HUES48 (cell line): ENCODE results near the gene HOXB3.
A peak's percentile ranks its signal among the peaks of the same experiment; 100 is the strongest.

ENCODE experiments used
- H3K27ac ChIP-seq: one replicate; pipeline ENCODE4 v1.7.0; 2013; ENCODE audit warnings: low read depth, low read length, inconsistent platforms
- H3K27me3 ChIP-seq: 2 replicates; pipeline ENCODE4 v1.6.1; 2013; ENCODE audit warnings: mild to moderate bottlenecking, low read length; ENCODE audit not compliant: control insufficient read depth, insufficient read depth
- H3K36me3 ChIP-seq: 2 replicates; pipeline ENCODE4 v1.6.1; 2013; ENCODE audit warnings: low read length; ENCODE audit not compliant: control insufficient read depth, insufficient read depth
- H3K4me1 ChIP-seq: 2 replicates; pipeline ENCODE4 v1.6.1; 2013; ENCODE audit warnings: mild to moderate bottlenecking, low read length; ENCODE audit not compliant: control insufficient read depth, insufficient read depth
- H3K4me3 ChIP-seq: 2 replicates; pipeline ENCODE4 v1.5.1; 2013; ENCODE audit warnings: mild to moderate bottlenecking, low read depth, low read length
- H3K9ac ChIP-seq: 2 replicates; pipeline ENCODE4 v1.6.1; 2013; ENCODE audit warnings: mild to moderate bottlenecking, low read depth, low read length, moderate library complexity
- H3K9me3 ChIP-seq: 2 replicates; pipeline ENCODE4 v1.6.1; 2013; ENCODE audit warnings: low read length; ENCODE audit not compliant: control insufficient read depth, insufficient read depth

HOXB3 gene

GRCh38 chr17:48549914-48550501 lies 40.0 kb downstream of the HOXB3 start:
- H3K9me3 ChIP-seq, result no peaks in the 10 kb centered on the region
- H3K27me3 ChIP-seq, result peaks cover 100% of the 10 kb centered on the region
- H3K27ac ChIP-seq, result no peak overlapping the region
- 0 out of 2 replicates have a peak overlapping the region, but pooled peaks have one; percentile 19 for H3K4me3 ChIP-seq
- H3K9ac ChIP-seq, result no peak overlapping the region
- H3K4me1 ChIP-seq, result peaks cover 46% of the 10 kb centered on the region
- no peaks in the 10 kb centered on the region for H3K36me3 ChIP-seq

GRCh38 chr17:48549281-48549630 lies 40.8 kb downstream of the HOXB3 start:
- Histone ChIP-seq H3K27me3 (peaks cover 100% of the 10 kb centered on the region), H3K9me3 (no peaks in the 10 kb centered on the region), H3K9ac (no peak overlapping the region), H3K27ac (no peak overlapping the region), H3K4me1 (peaks cover 42% of the 10 kb centered on the region), H3K4me3 (no peak overlapping the region), H3K36me3 (no peaks in the 10 kb centered on the region)

GRCh38 chr17:48548523-48549280 lies 41.3 kb downstream of the HOXB3 start:
- H3K27ac ChIP-seq, result no peak overlapping the region
- peaks cover 100% of the 10 kb centered on the region for H3K27me3 ChIP-seq
- H3K4me3 ChIP-seq, result no peak overlapping the region
- H3K36me3 ChIP-seq, result no peaks in the 10 kb centered on the region
- no peaks in the 10 kb centered on the region for H3K9me3 ChIP-seq
- H3K9ac ChIP-seq, result no peak overlapping the region
- peaks cover 42% of the 10 kb centered on the region for H3K4me1 ChIP-seq

- H3K27ac ChIP-seq, result no peak overlapping the region
- H3K4me1 ChIP-seq, result peaks cover 43% of the 10 kb centered on the region
- no peaks in the 10 kb centered on the region for H3K36me3 ChIP-seq
- H3K27me3 ChIP-seq, result peaks cover 100% of the 10 kb centered on the region
- H3K9ac ChIP-seq, result no peak overlapping the region
- no peaks in the 10 kb centered on the region for H3K9me3 ChIP-seq
- peak overlapping the region; percentile 36 for H3K4me3 ChIP-seq
Observed at GRCh38 chr17:48547808-48548522, 42.1 kb downstream of the HOXB3 start.

- H3K9ac ChIP-seq, result no peak overlapping the region
- H3K27me3 ChIP-seq, result peaks cover 100% of the 10 kb centered on the region
Observed at GRCh38 chr17:48546924-48547807, 42.9 kb downstream of the HOXB3 start.

GRCh38 chr17:48546137-48546923 lies 43.7 kb downstream of the HOXB3 start:
- no peak overlapping the region for H3K27ac ChIP-seq
- peaks cover 100% of the 10 kb centered on the region for H3K27me3 ChIP-seq
- peaks cover 54% of the 10 kb centered on the region for H3K4me1 ChIP-seq
- no peaks in the 10 kb centered on the region for H3K9me3 ChIP-seq
- no peak overlapping the region for H3K9ac ChIP-seq
- H3K4me3 ChIP-seq, result peak overlapping the region; percentile 5; the same call in 1 of the 2 replicates
- H3K36me3 ChIP-seq, result no peaks in the 10 kb centered on the region

More at GRCh38 chr17:48546924-48547807, 42.9 kb downstream of the HOXB3 start:
- H3K4me1 ChIP-seq, result peaks cover 50% of the 10 kb centered on the region
- H3K36me3 ChIP-seq, result no peaks in the 10 kb centered on the region
- H3K4me3 ChIP-seq, result peak overlapping the region; percentile 16; the same call in 1 of the 2 replicates
- H3K27ac ChIP-seq, result no peak overlapping the region
- no peaks in the 10 kb centered on the region for H3K9me3 ChIP-seq

DNA sequence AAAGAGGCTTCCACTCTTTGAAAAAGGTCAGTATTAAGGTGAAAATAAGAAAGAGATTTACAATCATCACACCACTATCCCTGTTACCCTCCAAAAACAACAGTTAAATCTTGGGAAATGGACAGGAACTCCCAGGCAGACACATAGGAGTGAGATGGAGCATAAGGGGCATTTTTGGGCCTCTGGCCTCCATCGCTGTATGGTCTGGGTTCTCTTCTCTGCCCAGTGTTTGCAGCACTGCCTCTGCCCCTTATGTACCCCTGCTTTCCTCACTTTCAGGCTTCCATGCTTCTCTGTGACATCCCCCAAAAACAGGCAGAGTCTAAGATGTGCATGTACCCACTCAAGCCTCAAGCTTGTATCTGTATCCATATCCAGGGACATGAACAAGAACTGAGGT lies 44.5 kb downstream of the HOXB3 start:
- H3K36me3 ChIP-seq, result no peaks in the 10 kb centered on the region
- H3K4me1 ChIP-seq, result peaks cover 59% of the 10 kb centered on the region
- no peak overlapping the region for H3K27ac ChIP-seq
- no peak overlapping the region for H3K9ac ChIP-seq
- no peak overlapping the region for H3K4me3 ChIP-seq
- H3K9me3 ChIP-seq, result no peaks in the 10 kb centered on the region
- H3K27me3 ChIP-seq, result peaks cover 100% of the 10 kb centered on the region

DNA sequence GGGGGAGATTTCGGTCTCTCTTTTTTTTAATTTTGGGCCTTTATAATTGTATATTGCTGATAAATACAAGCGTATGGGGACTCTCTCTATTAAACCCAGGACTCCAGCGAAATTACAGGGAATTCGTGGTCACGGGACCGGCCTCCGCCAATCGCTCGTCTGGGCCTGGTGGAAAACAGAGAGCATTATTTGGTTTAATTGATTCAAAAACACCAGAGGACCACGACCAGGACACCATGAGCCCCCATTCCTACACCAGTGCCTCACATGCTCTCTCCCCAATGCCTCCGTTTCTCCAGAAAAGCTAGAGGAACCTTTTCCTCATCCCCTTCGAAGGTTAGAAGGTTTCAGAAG lies 45.0 kb downstream of the HOXB3 start, which contains the start of gene HOXB2:
Gene HOXB2, minus strand, starts transcription at position 88 of the 354 bp plus-strand sequence. CDS start 198 bp downstream, outside the sequence.
- H3K4me1 ChIP-seq, result peaks cover 59% of the 10 kb centered on the region
- H3K9ac ChIP-seq, result no peak within 1 kb of the TSS
- H3K36me3 ChIP-seq, result no peaks in the 10 kb centered on the region
- H3K9me3 ChIP-seq, result no peaks in the 10 kb centered on the region
- H3K27me3 ChIP-seq, result peaks cover 100% of the 10 kb centered on the region
- H3K4me3 ChIP-seq, result peak within 1 kb of the TSS; percentile 32
- H3K27ac ChIP-seq, result no peak within 1 kb of the TSS

GRCh38 chr17:48544349-48545021 lies 45.6 kb downstream of the HOXB3 start:
- H3K27ac ChIP-seq, result no peak overlapping the region
- H3K4me3 ChIP-seq, result peak overlapping the region; percentile 32
- H3K27me3 ChIP-seq, result peaks cover 100% of the 10 kb centered on the region
- H3K4me1 ChIP-seq, result peaks cover 56% of the 10 kb centered on the region
- H3K9ac ChIP-seq, result no peak overlapping the region
- H3K36me3 ChIP-seq, result no peaks in the 10 kb centered on the region
- no peaks in the 10 kb centered on the region for H3K9me3 ChIP-seq
